Breast epithelium (tissue), 3 donors: ENCODE data around the gene KCMF1.

Experiments used
- POLR2A ChIP-seq: fragments of 450-650 bp; IDR thresholded peaks from one replicate; pipeline ENCODE4 v1.6.1; 2016; ENCODE audit warnings: antibody characterized with exemption, mild to moderate bottlenecking, moderate library complexity
- POLR2AphosphoS5 ChIP-seq, 3 donors: sonication (generic); formaldehyde crosslinking; IDR thresholded peaks; one replicate each; pipeline ENCODE4 v1.6.1; 2017; ENCODE audit warnings: antibody characterized with exemption in 3 of 3
- TF ChIP-seq, protein P1 (sequence below), 3 donors: fragments of 450-650 bp; IDR thresholded peaks; one replicate each; pipeline ENCODE4 v1.5.1; 2016 to 2017; ENCODE audit warnings: antibody characterized with exemption in 3 of 3, mild to moderate bottlenecking in 3 of 3, moderate library complexity in 3 of 3

DNA sequence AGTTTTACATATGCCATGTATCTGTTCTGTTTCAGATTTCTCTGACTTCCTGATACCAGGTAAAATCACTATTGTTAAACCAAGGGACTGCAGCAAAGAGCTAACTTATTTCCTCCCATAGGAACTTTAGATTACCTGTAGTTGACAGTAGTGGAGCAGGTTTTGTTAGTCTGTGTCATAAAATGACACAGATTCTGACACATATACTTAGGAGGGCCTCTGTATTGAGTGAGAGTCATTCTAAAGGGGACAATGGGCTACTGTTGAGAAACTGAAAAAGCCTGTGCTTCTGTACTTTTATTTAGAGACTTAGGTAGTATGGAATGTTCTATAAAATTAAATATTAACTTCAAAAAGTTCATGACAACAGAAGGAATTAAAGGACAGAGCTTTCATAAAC is 48.2 kb downstream of the KCMF1 start:
- TF ChIP-seq, protein P1, sequence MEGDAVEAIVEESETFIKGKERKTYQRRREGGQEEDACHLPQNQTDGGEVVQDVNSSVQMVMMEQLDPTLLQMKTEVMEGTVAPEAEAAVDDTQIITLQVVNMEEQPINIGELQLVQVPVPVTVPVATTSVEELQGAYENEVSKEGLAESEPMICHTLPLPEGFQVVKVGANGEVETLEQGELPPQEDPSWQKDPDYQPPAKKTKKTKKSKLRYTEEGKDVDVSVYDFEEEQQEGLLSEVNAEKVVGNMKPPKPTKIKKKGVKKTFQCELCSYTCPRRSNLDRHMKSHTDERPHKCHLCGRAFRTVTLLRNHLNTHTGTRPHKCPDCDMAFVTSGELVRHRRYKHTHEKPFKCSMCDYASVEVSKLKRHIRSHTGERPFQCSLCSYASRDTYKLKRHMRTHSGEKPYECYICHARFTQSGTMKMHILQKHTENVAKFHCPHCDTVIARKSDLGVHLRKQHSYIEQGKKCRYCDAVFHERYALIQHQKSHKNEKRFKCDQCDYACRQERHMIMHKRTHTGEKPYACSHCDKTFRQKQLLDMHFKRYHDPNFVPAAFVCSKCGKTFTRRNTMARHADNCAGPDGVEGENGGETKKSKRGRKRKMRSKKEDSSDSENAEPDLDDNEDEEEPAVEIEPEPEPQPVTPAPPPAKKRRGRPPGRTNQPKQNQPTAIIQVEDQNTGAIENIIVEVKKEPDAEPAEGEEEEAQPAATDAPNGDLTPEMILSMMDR (IDR thresholded peaks at IDR 0.05), result no peak
- TF ChIP-seq POLR2AphosphoS5 (IDR thresholded peaks at IDR 0.05) (no peak), POLR2A (no peak)
